ENCODE data around the gene CFAP92. TPM values are rescaled to one million over a fixed set of nuclear protein-coding genes. Genes with fewer than 3 reads are reported as not detected.

Gene CFAP92
- total RNA-seq, 3 donors from 2014 or later, result 0.66 to 1.4 (median 1.3) TPM

GRCh38 chr3:129038121-129038855, 44.4 kb upstream of the CFAP92 start:
- Histone ChIP-seq H3K27me3 (no peaks in the 10 kb centered on the region), H3K27ac (no peak overlapping the region), H3K9me3 (no peaks in the 10 kb centered on the region), H3K4me3 (no peak overlapping the region), H3K4me1 (no peaks in the 10 kb centered on the region), H3K36me3 (no peaks in the 10 kb centered on the region)
- intact Hi-C loops (cut with DNase I; ENCODE audit: low total_unique reads), result no loop called here
- TF ChIP-seq POLR2A (IDR thresholded peaks at IDR 0.05), result no peak
- no peak for TF ChIP-seq CTCF (IDR thresholded peaks at IDR 0.05)
- TF ChIP-seq POLR2AphosphoS5 (IDR thresholded peaks at IDR 0.05), result no peak
- DNase-seq (ENCODE audit: low spot score in 2 of 2), result no peak

GRCh38 chr3:129037093-129037419, 43.2 kb upstream of the CFAP92 start:
- no peak for TF ChIP-seq CTCF (IDR thresholded peaks at IDR 0.05)
- no peak for TF ChIP-seq POLR2A (IDR thresholded peaks at IDR 0.05)
- TF ChIP-seq POLR2AphosphoS5 (IDR thresholded peaks at IDR 0.05), result no peak
- DNase-seq (ENCODE audit: low spot score in 2 of 2), result no peak

GRCh38 chr3:129036222-129037092, 42.6 kb upstream of the CFAP92 start:
- Histone ChIP-seq H3K4me3 (no peak overlapping the region), H3K27ac (no peak overlapping the region), H3K27me3 (no peaks in the 10 kb centered on the region), H3K9me3 (no peaks in the 10 kb centered on the region), H3K36me3 (no peaks in the 10 kb centered on the region), H3K4me1 (no peaks in the 10 kb centered on the region)
- TF ChIP-seq CTCF (IDR thresholded peaks at IDR 0.05) (no peak), POLR2A (IDR thresholded peaks at IDR 0.05) (no peak), POLR2AphosphoS5 (IDR thresholded peaks at IDR 0.05) (no peak)
- DNase-seq (ENCODE audit: low spot score in 2 of 2), result no peak
- intact Hi-C loops (cut with DNase I; ENCODE audit: low total_unique reads), result no loop called here

More at GRCh38 chr3:129037093-129037419, 43.2 kb upstream of the CFAP92 start:
- H3K27me3 ChIP-seq, result no peaks in the 10 kb centered on the region
- no peaks in the 10 kb centered on the region for H3K9me3 ChIP-seq
- no peak overlapping the region for H3K27ac ChIP-seq
- no peaks in the 10 kb centered on the region for H3K4me1 ChIP-seq
- H3K4me3 ChIP-seq, result no peak overlapping the region
- intact Hi-C loops (cut with DNase I; ENCODE audit: low total_unique reads), result no loop called here
- no peaks in the 10 kb centered on the region for H3K36me3 ChIP-seq

GRCh38 chr3:129035360-129036221, 41.7 kb upstream of the CFAP92 start:
- Histone ChIP-seq H3K4me3 (no peak overlapping the region), H3K4me1 (no peaks in the 10 kb centered on the region), H3K27me3 (no peaks in the 10 kb centered on the region), H3K9me3 (no peaks in the 10 kb centered on the region), H3K36me3 (no peaks in the 10 kb centered on the region), H3K27ac (no peak overlapping the region)
- intact Hi-C loops (cut with DNase I; ENCODE audit: low total_unique reads), result no loop called here
- no peak for DNase-seq (ENCODE audit: low spot score in 2 of 2)
- TF ChIP-seq POLR2AphosphoS5 (IDR thresholded peaks at IDR 0.05) (no peak), CTCF (IDR thresholded peaks at IDR 0.05) (no peak), POLR2A (IDR thresholded peaks at IDR 0.05) (no peak)

All from breast epithelium (tissue), 4 donors.